Prostate gland (tissue), 2 donors: Measurements from ENCODE around the gene HECTD3. TPM values are rescaled to one million over a fixed set of nuclear protein-coding genes. Genes with fewer than 3 reads are reported as not detected.
"Not testable (repeated sequence)": the region's sequence is repeated elsewhere in the genome, so short reads cannot be mapped to it uniquely, and the experiment has no call there.

Experiments used
- DNase-seq: peaks from one replicate; pipeline ENCODE4 v3.0.0-alpha.2; 2019; ENCODE audit warnings: low spot score
- H3K27ac ChIP-seq, 2 donors: fragments of 200-600 bp; sonication (generic); 2 replicates each; pipeline ENCODE4 v1.5.1; 2017 to 2019
- H3K27me3 ChIP-seq: fragments of 200-600 bp; sonication (generic); replicated peaks from 2 replicates; pipeline ENCODE4 v1.5.1; 2019; ENCODE audit not compliant: insufficient read depth
- H3K36me3 ChIP-seq, 2 donors: fragments of 200-600 bp; sonication (generic); 1 replicate in 1 of 2; 2 replicates in 1 of 2; pipeline versions ENCODE4 v1.5.1 to v1.8.1; 2017 to 2019
- H3K4me1 ChIP-seq: fragments of 200-600 bp; sonication (generic); replicated peaks from 2 replicates; pipeline ENCODE4 v1.5.1; 2019
- H3K4me3 ChIP-seq, 2 donors: fragments of 200-600 bp; sonication (generic); 2 replicates each; pipeline ENCODE4 v1.5.1; 2017 to 2019
- H3K9me3 ChIP-seq: fragments of 200-600 bp; sonication (generic); 2 replicates; pipeline ENCODE4 v1.5.1; 2017
- CTCF ChIP-seq, 4 experiments: fragments of 200-600 bp in 2 of 4; fragments of 450-650 bp in 2 of 4; sonication (generic) in 2 of 4; IDR thresholded peaks; 1 replicate in 3 of 4; 2 replicates in 1 of 4; pipeline ENCODE4 v1.5.1; 2016 to 2019; ENCODE audit warnings: antibody characterized with exemption in 4 of 4, mild to moderate bottlenecking in 2 of 4, moderate library complexity in 2 of 4
- POLR2A ChIP-seq: fragments of 450-650 bp; IDR thresholded peaks from one replicate; pipeline ENCODE4 v1.6.1; 2016; ENCODE audit warnings: antibody characterized with exemption, mild to moderate bottlenecking
- POLR2AphosphoS5 ChIP-seq: sonication (generic); formaldehyde crosslinking; IDR thresholded peaks from one replicate; pipeline ENCODE4 v1.6.1; 2017; ENCODE audit warnings: antibody characterized with exemption
- WGBS: methylation state at CpG from one replicate; pipeline ENCODE4 v1.1.5; 2018; 5-methylcytosine and 5-hydroxymethylcytosine counted together
- intact Hi-C: fragments of 100-400 bp; cut with DNase I; formaldehyde crosslinking; loops from one replicate; pipeline ENCODE4 v1.14.2; 2022
- total RNA-seq, 2 donors: library from RNA; depleted of rRNA; stranded (reverse); fragments of >200 nt; gene quantifications; one replicate each; pipeline ENCODE4 v1.1.0, GENCODE V29; 2016

Gene HECTD3
- total RNA-seq, 2 donors from 2014 or later: 26.4 to 60.4 TPM

- H3K9me3 ChIP-seq: no peaks in the 10 kb centered on the region
- 74% methylated on average over 7 of the region's 7 CpGs for WGBS
- H3K27me3 ChIP-seq: no peaks in the 10 kb centered on the region
- H3K27ac ChIP-seq: no peak overlapping the region
- intact Hi-C loops: no loop called here
- TF ChIP-seq POLR2AphosphoS5 (no peak), POLR2A (no peak), CTCF (IDR thresholded peaks at IDR 0.05) (no peak)
- no peaks in the 10 kb centered on the region for H3K4me1 ChIP-seq
- no peak overlapping the region for H3K4me3 ChIP-seq
- DNase-seq: no peak
- H3K36me3 ChIP-seq: no peaks in the 10 kb centered on the region
These were observed 16.7 kb downstream of the HECTD3 start for GRCh38 chr1:44994309-44994898.

- intact Hi-C loops: loop anchor here (5.0 kb wide), 1 partner anchor 146 kb away; the partner anchor contains the start of gene PTCH2
- DNase-seq: no peak
- Histone ChIP-seq H3K36me3 (no peaks in the 10 kb centered on the region), H3K27me3 (no peaks in the 10 kb centered on the region), H3K27ac (no peak overlapping the region), H3K4me1 (peaks cover 5% of the 10 kb centered on the region), H3K9me3 (no peaks in the 10 kb centered on the region), H3K4me3 (no peak overlapping the region)
- TF ChIP-seq CTCF (IDR thresholded peaks at IDR 0.05): no peak
- no peak for TF ChIP-seq POLR2AphosphoS5
- no peak for TF ChIP-seq POLR2A
- 91% methylated on average over 24 of the region's 24 CpGs for WGBS
These were observed 22.5 kb downstream of the HECTD3 start for GRCh38 chr1:44988531-44989156.

- intact Hi-C loops: loop anchor here (5.0 kb wide), 1 partner anchor 144 kb away; the partner anchor contains the start of gene PTCH2
- no peak for DNase-seq
- no peaks in the 10 kb centered on the region for H3K27me3 ChIP-seq
- H3K36me3 ChIP-seq: no peaks in the 10 kb centered on the region
- H3K4me1 ChIP-seq: peaks cover 5% of the 10 kb centered on the region
- no peaks in the 10 kb centered on the region for H3K9me3 ChIP-seq
- H3K27ac ChIP-seq: peak overlapping the region; percentile 38 to 58
- TF ChIP-seq CTCF (IDR thresholded peaks at IDR 0.05): no peak
- TF ChIP-seq POLR2A: no peak
- no peak for TF ChIP-seq POLR2AphosphoS5
- WGBS: 3% methylated on average over 19 of the region's 19 CpGs
- peak overlapping the region; percentile 65 to 68 for H3K4me3 ChIP-seq
These were observed 25.3 kb downstream of the HECTD3 start for GRCh38 chr1:44985747-44986359.

- intact Hi-C loops, H3K4me1 ChIP-seq, H3K36me3 ChIP-seq, DNase-seq, H3K27ac ChIP-seq, H3K27me3 ChIP-seq, H3K9me3 ChIP-seq, H3K4me3 ChIP-seq: not testable (repeated sequence)
- WGBS: 97% methylated on average over 4 of the region's 4 CpGs
These were observed 33.8 kb downstream of the HECTD3 start for GRCh38 chr1:44977372-44977771.

- no peak for DNase-seq
- Histone ChIP-seq H3K4me1 (no peaks in the 10 kb centered on the region), H3K27me3 (no peaks in the 10 kb centered on the region), H3K27ac (no peak overlapping the region), H3K4me3 (no peak overlapping the region), H3K36me3 (no peaks in the 10 kb centered on the region), H3K9me3 (no peaks in the 10 kb centered on the region)
- intact Hi-C loops: no loop called here
- WGBS: 99% methylated on average over 2 of the region's 2 CpGs
- TF ChIP-seq POLR2AphosphoS5 (no peak), CTCF (IDR thresholded peaks at IDR 0.05) (no peak), POLR2A (no peak)
These were observed 34.9 kb downstream of the HECTD3 start for GRCh38 chr1:44976252-44976651.
